ENCODE measurements around the gene HIGD1C.
"Not testable (repeated sequence)": the region's sequence is repeated elsewhere in the genome, so short reads cannot be mapped to it uniquely, and the experiment has no call there.

HIGD1C gene

DNA sequence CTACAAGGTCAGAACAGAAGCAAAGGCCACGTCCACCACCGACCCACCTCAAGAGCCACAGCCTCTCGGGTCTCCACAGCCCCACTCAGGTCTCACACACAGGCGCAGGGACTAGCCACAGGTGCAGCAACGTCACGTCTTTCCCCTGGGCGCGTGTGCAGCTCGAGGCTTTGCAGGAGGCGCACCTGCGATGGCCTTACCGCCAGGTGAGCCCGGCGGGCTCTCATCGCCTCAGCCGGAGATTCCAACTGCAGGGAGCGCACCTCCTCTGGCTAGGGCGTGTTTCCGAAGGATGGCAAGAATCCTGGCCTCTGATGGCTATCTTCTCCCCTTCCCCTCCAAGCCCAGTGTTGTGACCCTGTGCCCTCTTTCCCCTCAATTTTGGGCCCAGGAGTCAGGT is at the start of gene HIGD1C:
TSS of gene HIGD1C (plus strand) at position 35 of the 400 bp plus-strand sequence. CDS start 1,455 bp downstream, outside the sequence.
- DNase-seq = no peak

DNA sequence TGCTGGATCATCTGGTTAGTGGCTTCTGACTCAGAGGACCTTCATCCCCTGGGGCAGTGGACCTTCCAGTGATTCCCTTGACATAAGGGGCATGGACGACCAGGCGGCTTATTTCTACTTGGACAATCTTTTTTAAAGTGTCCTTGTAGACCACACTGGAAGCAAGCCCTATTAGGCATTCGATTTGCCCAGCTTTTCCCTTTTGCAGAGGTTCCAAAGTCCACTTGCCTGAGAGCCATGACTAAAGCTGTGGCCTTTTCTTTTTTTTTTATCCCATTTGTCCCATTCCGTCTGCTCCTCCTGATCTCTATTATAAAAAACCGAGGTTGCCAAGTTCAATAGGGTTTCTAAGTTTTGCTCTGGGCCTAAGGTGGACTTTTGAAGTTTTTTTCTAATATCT is 43.9 kb upstream of the HIGD1C start:
- DNase-seq = not testable (repeated sequence)

DNA sequence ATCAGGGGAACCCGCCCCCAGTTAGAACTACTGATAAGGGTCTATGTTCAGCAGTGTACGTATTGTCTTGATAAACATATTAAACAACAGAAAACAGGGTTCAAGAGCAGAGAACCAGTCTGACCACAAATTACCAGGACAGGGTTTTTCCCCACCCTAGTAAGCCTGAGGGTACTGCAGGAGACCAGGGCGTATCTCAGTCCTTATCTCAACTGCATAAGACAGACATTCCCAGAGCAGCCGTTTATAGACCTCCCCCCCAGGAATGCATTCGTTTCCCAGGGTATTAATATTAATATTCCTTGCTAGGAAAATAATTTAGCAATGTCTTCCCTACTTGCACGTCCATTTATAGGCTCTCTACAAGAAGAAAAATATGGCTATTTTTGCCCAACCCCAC is 40.0 kb upstream of the HIGD1C start:
- DNase-seq = not testable (repeated sequence)

DNA sequence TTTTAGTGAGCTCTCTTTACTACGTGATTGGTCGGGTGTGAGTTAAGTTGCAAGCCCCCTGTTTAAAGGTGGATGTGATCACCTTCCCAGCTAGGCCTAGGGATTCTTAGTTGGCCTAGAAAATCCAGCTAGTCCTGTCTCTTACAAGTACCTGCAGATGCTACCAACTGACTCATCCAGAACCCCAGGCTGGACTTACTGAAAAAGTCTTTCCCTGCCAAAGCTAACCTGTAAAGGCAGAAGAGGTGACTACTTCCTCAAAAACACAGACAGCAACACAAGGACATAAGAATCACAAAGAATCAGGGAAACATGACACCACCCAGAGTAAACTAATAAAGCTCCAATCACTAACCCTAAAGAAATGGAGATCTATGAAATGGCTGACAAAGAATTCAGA is 39.1 kb upstream of the HIGD1C start:
- no peak for DNase-seq

DNA sequence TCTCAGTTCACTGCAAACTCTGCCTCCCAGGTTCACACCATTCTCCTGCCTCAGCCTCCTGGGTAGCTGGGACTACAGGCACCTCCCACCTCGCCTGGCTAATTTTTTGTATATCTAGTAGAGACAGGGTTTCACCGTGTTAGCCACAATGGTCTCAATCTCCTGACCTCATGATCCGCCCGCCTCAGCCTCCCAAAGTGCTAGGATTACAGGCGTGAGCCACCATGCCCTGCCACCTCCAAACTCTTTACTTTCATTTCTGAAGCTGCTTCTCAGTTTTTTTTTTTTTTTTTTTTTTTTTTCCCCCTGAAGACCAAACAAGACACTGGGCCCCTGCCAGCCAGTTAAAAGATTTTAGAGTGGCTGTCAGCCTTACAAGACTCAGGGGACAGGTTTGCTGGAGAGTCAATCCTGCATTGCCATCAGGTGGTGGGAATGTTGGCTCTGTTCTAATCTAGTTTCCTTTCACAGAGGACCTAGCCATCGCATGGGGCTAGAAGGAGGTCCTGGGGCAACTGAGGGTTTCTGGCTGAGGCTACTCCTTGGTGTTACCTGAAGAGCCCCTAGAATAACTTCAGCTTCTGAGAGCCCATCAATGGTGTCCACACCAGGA is 37.4 kb upstream of the HIGD1C start:
- no peak for DNase-seq

DNA sequence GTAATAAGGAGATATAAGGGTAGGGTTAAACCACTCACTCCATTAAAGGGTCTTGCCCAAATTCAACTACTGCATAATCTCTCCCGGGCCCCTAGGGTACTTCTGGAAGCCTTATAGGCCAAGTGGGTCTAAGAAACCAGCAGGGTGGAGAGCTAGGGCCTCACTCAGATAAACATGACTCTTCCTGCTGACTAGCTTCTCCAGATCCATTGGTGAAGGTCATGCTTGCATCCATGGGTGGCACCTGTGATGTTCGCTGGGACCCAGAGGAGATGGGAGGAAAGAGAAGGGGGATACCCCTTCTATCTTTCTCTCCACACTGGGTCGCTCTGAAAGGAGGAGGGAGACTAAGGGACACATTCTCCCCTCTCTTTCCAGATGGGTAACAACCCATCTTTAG is 36.1 kb upstream of the HIGD1C start:
- DNase-seq = no peak

DNA sequence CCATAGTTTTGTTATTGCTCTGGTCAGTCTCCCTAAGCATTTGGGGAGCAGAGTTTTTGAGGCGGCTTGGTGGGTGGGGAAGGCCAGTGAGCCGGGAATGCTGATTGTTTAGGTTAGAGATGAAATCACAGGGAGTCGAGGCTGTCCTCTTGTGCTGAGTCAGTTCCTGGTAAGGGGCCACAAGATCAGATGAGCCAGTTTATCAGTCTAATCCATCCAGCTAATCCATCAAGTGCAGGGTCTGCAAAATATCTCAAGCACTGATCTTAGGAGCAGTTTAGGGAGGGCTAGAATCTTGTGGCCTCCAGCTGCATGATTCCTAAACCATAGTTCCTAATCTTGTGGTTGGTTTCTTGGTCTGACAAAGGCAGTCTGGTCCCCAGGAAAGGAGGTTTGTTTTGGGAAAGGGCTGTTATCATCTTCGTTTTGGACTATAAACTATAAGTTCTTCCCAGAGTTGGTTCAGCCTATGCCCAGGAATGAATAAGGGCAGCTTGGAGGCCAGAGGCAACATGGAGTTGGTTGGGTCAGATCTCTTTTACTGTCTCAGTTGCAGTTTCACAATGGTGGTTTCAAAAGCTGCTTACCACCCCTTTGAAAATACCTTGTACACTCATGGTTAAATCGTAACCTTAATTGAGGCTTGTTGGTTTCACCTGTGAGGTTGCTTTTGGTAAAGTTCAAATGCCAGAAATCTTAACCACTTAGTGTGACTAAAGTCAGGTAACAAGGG is 33.6 kb upstream of the HIGD1C start:
- no peak for DNase-seq

DNA sequence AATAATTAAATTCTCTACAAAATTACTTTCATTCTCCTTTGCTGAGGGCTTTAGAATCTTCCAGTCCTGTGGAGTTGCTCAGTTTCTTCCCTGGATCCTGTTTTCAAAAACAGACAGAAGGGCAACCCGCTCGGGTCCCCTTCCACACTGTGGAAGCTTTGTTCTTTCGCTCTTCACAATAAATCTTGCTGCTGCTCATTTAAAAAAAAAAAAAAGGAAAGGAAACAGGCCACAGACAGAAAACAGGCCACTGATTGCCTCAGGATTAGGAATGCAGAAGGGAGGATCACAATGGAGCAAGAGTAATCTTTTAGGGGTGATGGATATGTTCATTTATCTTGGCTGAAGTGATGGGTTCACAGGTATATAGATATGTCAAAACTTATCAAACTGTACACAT is 29.5 kb upstream of the HIGD1C start:
- DNase-seq = no peak

DNA sequence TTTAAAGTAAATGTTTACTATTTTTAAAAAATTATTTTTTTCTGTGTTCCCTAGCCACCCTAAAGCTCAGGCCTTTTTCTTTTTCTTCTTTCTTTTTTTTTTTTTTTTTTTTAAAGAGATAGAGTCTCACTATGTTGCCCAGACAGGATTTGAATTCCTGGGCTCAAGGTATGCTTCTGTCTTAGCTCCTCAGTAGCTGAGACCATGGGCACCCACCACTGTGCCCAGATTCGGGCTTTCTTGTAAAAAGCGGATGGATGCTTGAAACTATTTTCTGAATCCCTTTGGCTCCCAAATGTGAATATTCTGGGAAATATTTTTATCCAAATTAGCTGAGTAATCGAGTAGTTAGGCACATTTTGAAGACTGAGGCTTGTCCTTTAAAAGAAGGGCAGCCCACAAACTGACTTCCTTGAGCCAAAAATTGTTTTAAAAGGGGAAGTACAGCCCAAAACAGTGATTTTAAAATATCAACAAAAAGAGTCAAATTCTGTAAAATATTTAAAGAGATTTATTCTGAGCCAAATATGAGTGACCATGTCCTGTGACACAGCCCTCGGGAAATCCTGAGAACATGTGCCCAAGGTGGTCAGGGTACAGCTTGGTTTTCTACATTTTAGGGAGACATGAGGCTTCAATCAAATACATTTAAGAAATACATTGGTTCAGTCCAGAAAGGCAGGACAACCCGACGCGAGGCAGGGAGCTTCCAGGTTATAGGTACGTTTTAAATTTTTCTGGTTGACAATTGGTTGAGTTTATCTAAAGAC is 28.8 kb upstream of the HIGD1C start:
- DNase-seq = no peak

DNA sequence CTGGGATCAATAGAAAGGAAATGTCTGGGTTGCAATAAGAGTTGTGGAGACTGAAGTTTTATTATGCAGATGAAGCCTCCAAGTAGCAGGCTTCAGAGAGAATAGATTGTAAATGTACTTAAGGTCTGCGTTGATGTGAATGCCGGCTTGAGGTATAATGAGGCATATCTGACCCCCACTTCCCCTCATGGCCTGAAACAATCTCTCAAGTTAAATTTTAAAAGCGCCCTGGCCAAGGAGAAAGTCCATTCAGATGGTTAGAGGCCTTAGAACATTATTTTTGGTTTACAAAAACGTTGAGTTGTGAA is 28.3 kb upstream of the HIGD1C start:
- DNase-seq = no peak

DNA sequence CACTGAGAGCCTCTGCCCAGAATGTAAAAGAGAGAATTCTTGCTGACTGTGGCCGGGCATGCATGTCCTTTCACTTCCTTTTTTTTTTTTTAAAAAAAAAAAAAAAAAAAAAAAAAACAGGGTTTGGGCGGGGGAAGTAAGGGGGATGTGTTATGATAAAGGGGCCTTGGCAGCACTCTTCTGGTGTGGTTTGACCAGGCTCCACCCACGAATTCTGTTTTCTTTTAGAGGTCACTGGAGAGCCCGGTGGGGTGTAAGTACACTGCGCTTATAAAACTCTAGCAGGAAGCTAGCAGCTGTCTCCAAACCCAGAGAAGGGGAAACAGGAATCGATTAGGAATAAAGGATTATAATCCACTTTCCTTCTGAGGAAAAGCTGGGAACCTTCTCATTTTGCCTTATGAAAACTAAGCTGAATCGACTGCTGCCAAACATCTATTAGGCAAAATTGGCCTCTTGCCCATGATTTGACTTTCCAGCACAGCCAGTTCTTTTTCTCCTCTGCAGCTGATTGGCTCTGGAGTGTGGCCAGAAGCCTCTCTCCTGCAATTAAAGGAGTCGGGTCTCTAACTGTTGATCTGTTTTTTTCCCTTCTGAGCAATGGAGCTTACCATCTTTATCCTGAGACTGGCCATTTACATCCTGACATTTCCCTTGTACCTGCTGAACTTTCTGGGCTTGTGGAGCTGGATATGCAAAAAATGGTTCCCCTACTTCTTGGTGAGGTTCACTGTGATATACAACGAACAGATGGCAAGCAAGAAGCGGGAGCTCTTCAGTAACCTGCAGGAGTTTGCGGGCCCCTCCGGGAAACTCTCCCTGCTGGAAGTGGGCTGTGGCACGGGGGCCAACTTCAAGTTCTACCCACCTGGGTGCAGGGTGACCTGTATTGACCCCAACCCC is 27.7 kb upstream of the HIGD1C start:
- peak; percentile 84 for DNase-seq

DNA sequence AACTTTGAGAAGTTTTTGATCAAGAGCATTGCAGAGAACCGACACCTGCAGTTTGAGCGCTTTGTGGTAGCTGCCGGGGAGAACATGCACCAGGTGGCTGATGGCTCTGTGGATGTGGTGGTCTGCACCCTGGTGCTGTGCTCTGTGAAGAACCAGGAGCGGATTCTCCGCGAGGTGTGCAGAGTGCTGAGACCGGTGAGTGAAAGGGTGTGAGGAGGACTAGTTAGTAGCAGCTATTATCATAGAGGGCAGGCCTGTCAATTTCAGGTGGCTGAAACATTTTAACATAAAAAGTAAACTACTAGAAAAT is 27.0 kb upstream of the HIGD1C start:
- DNase-seq = no peak

DNA sequence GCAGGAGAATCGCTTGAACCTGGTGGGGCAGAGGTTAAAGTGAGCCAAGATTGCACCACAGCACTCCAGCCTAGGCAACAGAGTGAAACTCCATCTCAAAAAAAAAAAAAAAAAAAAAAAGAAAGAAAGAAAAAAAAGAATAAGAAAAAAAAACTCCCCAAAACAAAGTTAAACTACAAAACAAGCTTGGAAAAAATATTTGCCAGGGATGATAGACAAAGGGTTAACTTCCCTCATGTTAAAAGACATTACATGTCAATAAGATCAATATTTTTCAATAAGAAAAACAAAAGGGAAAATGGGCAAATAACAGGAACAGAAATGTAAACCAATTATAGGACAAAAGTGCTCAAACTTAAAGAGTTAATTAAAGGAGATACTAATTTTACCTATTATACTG is 26.4 kb upstream of the HIGD1C start:
- no peak for DNase-seq

DNA sequence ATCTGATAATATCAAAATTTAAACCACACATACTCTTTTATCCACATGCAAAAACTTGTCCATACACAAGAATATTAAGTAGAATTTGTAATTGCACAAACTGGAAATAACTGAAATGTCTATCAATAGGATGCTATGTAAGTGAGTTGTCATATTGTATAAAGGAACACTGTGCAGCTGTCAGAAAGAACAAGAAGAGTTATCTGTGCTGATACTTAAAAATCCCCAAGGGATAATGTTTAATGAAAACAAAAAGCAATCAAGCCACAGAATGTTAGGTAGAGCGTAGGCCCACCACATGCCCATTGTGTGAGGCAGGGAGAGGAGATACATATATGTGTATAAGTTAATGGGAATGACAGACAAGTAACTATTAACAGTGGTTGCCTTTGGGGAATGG is 25.9 kb upstream of the HIGD1C start:
- no peak for DNase-seq

DNA sequence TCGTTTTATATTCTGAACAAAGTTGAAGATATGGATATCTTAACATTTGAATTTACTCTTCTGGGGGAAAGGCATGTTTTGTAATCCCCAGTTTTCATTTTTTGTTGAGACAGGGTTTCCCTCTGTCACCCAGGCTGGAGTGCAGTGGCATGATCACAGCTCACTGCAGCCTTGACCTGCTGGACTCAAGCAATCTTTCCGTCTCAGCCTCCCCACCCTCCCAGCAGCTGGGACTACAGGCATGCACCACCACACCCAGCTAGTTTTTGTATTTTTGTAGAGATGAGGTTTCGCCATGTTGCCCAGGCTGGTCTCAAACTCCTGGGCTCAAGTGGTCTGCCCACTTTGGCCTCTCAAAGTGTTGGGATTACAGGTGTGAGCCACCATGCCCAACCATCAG is 25.4 kb upstream of the HIGD1C start:
- DNase-seq = not testable (repeated sequence)

DNA sequence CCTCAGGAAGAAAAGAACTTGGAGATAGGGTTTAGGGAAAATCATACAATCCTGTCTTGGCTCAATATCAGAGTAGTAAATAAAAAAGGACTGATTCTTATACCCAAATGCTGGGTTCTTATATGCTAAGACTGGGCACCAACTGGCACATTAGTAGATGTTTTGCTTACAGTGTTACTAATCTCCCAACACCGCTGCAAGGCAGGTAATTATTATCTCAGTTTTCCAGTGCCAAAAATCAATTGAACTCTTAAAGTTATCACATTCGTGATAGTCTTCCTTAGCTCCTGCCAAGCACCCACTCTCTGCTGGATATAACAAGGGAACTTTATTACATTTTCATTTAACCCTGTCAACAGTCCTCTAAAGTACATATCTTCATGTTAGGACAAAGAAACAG is 25.0 kb upstream of the HIGD1C start:
- DNase-seq = no peak

DNA sequence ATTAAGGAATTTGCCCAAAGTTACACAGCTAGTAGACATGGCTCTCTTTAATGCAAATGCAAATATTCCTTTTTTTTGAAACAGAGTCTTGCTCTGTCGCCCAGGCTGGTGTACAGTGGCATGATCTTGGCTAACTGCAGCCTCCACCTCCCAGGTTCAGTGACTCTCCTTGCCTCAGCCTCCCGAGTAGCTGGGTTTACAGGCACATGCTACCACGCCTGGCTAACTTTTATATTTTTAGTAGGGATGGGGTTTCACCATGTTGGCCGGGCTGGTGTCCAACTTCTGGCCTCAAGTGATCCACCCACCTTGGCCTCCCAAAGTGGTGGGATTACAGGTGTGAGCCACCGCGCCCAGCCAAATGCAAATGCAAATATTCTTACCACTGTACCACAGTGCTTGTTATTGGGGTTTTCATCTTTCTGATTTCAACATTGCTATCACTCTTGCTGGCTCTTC is 24.5 kb upstream of the HIGD1C start:
- DNase-seq = no peak

DNA sequence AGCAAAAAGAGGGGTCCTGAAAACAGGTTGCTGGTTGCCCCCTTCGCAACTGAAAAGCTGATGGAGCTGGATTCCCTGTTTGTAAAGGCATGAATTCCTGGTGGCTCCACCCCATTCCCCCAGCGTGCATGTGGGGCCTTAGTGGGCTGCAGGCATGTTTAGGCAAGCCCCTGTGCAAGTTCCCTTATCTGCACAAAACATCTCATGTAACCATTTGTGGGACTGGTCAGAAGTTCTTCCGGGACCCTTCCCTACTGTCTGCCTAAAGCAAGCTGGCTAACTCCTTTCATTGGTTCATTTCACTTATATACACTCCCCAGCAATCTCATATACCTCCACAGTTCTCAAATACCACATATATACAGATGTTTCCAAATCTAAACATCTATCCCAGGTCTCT is 24.0 kb upstream of the HIGD1C start:
- no peak for DNase-seq

DNA sequence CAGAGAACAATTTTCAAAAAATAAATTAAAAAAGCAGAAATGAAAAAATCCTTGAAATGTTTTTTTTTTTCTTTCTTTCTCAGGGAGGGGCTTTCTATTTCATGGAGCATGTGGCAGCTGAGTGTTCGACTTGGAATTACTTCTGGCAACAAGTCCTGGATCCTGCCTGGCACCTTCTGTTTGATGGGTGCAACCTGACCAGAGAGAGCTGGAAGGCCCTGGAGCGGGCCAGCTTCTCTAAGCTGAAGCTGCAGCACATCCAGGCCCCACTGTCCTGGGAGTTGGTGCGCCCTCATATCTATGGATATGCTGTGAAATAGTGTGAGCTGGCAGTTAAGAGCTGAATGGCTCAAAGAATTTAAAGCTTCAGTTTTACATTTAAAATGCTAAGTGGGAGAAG is 22.5 kb upstream of the HIGD1C start:
- DNase-seq = no peak

DNA sequence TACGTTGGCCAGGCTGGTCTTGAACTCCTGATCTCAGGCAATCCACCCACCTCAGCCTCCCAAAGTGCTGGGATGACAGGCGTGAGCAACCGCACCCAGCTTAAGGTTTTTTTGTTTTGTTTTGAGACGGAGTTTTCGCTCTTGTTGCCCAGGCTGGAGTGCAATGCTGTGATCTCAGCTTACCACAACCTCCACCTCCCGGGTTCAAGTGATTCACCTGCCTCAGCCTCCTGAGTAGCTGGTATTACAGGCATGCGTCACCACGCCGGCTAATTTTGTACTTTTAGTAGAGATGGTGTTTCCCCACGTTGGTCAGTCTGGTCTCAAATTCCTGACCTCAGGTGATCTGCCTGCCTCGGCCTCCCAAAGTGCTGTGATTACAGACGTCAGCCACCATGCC is 21.9 kb upstream of the HIGD1C start:
- DNase-seq = not testable (repeated sequence)

DNA sequence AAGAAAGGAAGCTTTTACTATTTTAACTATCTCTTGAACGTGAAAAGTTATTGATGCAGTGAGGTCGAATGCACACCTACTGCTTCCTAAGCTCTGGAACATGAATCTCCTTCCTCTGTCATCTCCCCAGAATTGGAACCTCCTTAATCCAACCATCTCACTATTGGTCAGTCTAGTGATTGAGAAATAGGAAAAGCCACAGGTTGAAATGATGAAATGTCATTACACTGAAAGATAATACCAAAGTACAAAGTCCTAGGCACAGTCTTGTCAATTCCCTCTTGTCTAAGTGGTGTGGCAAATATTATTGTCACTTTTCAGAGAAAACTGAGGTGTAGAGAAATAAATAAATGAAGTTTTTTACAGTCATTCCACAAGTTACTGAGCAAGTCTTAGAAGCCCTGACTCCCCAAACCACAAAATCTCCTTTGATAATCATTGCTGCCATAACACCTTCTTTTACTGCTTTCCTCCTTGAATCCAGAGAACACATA is 19.5 kb upstream of the HIGD1C start:
- no peak for DNase-seq

DNA sequence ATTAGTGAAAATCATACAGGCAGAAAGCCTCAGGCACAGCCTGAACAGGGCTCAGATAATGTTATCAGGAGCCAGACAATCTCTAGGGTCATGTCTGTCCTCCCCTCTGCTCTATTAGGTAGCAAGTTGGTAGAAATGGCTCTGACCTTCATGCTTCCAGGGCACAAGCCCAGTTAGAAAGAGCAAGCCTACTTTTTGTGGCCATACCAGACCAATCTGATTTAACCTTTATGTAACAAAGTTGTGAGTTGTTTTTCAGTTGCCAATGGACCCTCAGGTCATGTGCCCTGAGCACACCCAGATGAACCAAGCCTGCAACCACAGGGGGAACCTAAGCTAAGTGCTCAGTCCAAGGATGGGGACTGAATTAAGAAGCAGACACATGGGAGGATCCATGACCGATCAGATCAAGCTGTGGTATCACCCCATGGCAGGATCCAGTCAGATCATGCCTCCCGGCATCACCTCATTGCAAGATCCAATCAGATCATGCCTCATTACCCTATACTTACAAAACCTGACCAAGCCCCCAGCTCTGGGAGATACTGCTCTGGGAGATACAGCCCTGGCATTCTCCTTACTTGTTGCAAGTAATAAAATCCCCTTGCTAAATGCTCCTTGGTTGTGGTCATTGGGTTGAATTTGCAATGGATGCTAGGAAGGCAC is 18.8 kb upstream of the HIGD1C start:
- DNase-seq = no peak
